HepG2 (cell line): ENCODE measurements around the gene ZPR1. TPM values are rescaled to one million over a fixed set of nuclear protein-coding genes. Genes with fewer than 3 reads are reported as not detected.

Source experiments
- CREB3 ChIP-seq: sonication (generic); formaldehyde crosslinking; IDR thresholded peaks from 2 replicates; pipeline ENCODE4 v1.5.0; 2020; ENCODE audit warnings: missing genetic modification reagents
- HDAC1 ChIP-seq: sonication (generic); formaldehyde crosslinking; IDR thresholded peaks from 2 replicates; pipeline ENCODE4 v1.5.1; 2020; ENCODE audit warnings: mild to moderate bottlenecking, missing genetic modification reagents
- HIVEP1 ChIP-seq: sonication (generic); formaldehyde crosslinking; IDR thresholded peaks from 2 replicates; pipeline ENCODE4 v1.4.0; 2020; ENCODE audit warnings: mild to moderate bottlenecking, missing genetic modification reagents
- HNF4G ChIP-seq, 2 experiments: sonication (generic) in 1 of 2; formaldehyde crosslinking in 1 of 2; IDR thresholded peaks; 2 replicates each; pipeline versions ENCODE4 v1.4.0 to v1.6.1; 2011 to 2020; ENCODE audit warnings: borderline replicate concordance in 2 of 2, low read depth in 2 of 2, mild to moderate bottlenecking in 2 of 2, low read length in 1 of 2, missing genetic modification reagents in 1 of 2, moderate library complexity in 1 of 2
- NFYB ChIP-seq: sonication (generic); formaldehyde crosslinking; IDR thresholded peaks from 2 replicates; pipeline ENCODE4 v1.4.0; 2020; ENCODE audit warnings: missing genetic modification reagents
- PAXIP1 ChIP-seq: sonication (generic); formaldehyde crosslinking; conservative IDR thresholded peaks from 2 replicates; pipeline ENCODE4 v1.4.0; 2020; ENCODE audit warnings: mild to moderate bottlenecking, missing genetic modification reagents, moderate library complexity
- REST ChIP-seq, 2 experiments: IDR thresholded peaks; 2 replicates each; pipeline ENCODE4 v1.6.1; 2011 to 2012; ENCODE audit warnings: low read length in 2 of 2, borderline replicate concordance in 1 of 2, low read depth in 1 of 2, mild to moderate bottlenecking in 1 of 2, moderate library complexity in 1 of 2
- SIN3A ChIP-seq: IDR thresholded peaks from 2 replicates; pipeline ENCODE4 v1.6.1; 2011; ENCODE audit warnings: low read depth, mild to moderate bottlenecking, control low read depth, low read length, borderline replicate concordance
- SKIL ChIP-seq: sonication (generic); formaldehyde crosslinking; IDR thresholded peaks from 2 replicates; pipeline ENCODE4 v1.8.0; 2022; ENCODE audit warnings: missing genetic modification reagents, mild to moderate bottlenecking, moderate library complexity, borderline replicate concordance
- SOX6 ChIP-seq, 2 experiments: fragments of 450-650 bp in 1 of 2; sonication (generic) in 1 of 2; formaldehyde crosslinking in 1 of 2; IDR thresholded peaks; 2 replicates each; pipeline versions ENCODE4 v1.4.0 to v1.6.1; 2017 to 2020; ENCODE audit warnings: antibody characterized with exemption in 1 of 2, mild to moderate bottlenecking in 1 of 2, missing genetic modification reagents in 1 of 2
- ZNF234 ChIP-seq: sonication (generic); formaldehyde crosslinking; conservative IDR thresholded peaks from 2 replicates; pipeline ENCODE4 v1.5.1; 2020; ENCODE audit warnings: mild to moderate bottlenecking, missing genetic modification reagents
- ZNF3 ChIP-seq: IDR thresholded peaks from 2 replicates; pipeline ENCODE4 v1.7.0; 2017; ENCODE audit warnings: inconsistent platforms
- ZNF556 ChIP-seq: sonication (generic); formaldehyde crosslinking; IDR thresholded peaks from 2 replicates; pipeline ENCODE4 v1.4.0; 2020; ENCODE audit warnings: mild to moderate bottlenecking, missing genetic modification reagents, borderline replicate concordance
- ZNF589 ChIP-seq: sonication (generic); formaldehyde crosslinking; conservative IDR thresholded peaks from 2 replicates; pipeline ENCODE4 v1.8.0; 2022; ENCODE audit warnings: mild to moderate bottlenecking, moderate library complexity, missing genetic modification reagents
- ZNF674 ChIP-seq: sonication (generic); formaldehyde crosslinking; IDR thresholded peaks from 2 replicates; pipeline ENCODE4 v1.5.0; 2020; ENCODE audit warnings: low read depth, mild to moderate bottlenecking, missing genetic modification reagents
- polyA plus RNA-seq, 8 experiments: library from polyadenylated mRNA; depleted of rRNA in 3 of 8; stranded (reverse) in 7 of 8; unstranded in 1 of 8; fragments of >200 nt; fragmentation: Illumina TruSeq in 4 of 8; extraction: Trizol in 4 of 8; gene quantifications; 2 replicates each; pipeline versions ENCODE4 v1.2.1 to v1.2.3, GENCODE V29; 2011 to 2016; ENCODE audit warnings: low read depth in 4 of 8, missing spikeins in 1 of 8, mixed read lengths in 1 of 8; ENCODE audit not compliant: insufficient read depth in 1 of 8
- total RNA-seq, 5 experiments: library from RNA; depleted of rRNA; stranded (reverse); fragments of >200 nt; fragmentation: Illumina TruSeq; extraction: Trizol; gene quantifications; 2 replicates each; pipeline ENCODE4 v1.2.3, GENCODE V29; 2016; ENCODE audit warnings: low read depth in 1 of 5

ZPR1 gene
- total and polyA plus RNA-seq, 2 of the 13 experiments (the other 11 are each of a cell fraction or from before 2014, with no cell fraction given): 40.0 to 79.3 TPM

GRCh38 chr11:116792144-116792868 is 4.5 kb upstream of the ZPR1 start (continued):
- TF ChIP-seq REST (IDR thresholded peaks at IDR 0.05; ENCODE audit: borderline replicate concordance in 1 of 2, low read depth in 1 of 2, low read length in 2 of 2): peak in 1 of 2 experiments; percentile 31; a peak in 1 of 4 replicates
- peak; percentile 83 for TF ChIP-seq PAXIP1 (CRISPR knock-in tag)
- no peak for TF ChIP-seq SOX6 (IDR thresholded peaks at IDR 0.05)
- TF ChIP-seq SOX6 (CRISPR knock-in tag; IDR thresholded peaks at IDR 0.05): peak; percentile 76
- TF ChIP-seq SIN3A: peak; percentile 73; the same call in 1 of the 2 replicates
- TF ChIP-seq HDAC1: peak; percentile 55; the same call in 1 of the 2 replicates
- no peak for TF ChIP-seq ZNF674 (CRISPR knock-in tag)
- TF ChIP-seq CREB3 (CRISPR knock-in tag): no peak
- TF ChIP-seq NFYB (CRISPR knock-in tag): peak; percentile 13; the same call in 1 of the 2 replicates
- TF ChIP-seq ZNF3: no peak
- TF ChIP-seq ZNF556 (CRISPR knock-in tag): no peak
- TF ChIP-seq SKIL (CRISPR knock-in tag): peak; percentile 86
- peak; percentile 70 for TF ChIP-seq HIVEP1
- peak; percentile 69; the same call in 1 of the 2 replicates for TF ChIP-seq ZNF589 (CRISPR knock-in tag)
- no peak for TF ChIP-seq ZNF234 (CRISPR knock-in tag)
- TF ChIP-seq HNF4G (IDR thresholded peaks at IDR 0.05; ENCODE audit: borderline replicate concordance, low read depth, low read length): peak; percentile 71
- peak; percentile 20; the same call in 1 of the 2 replicates for TF ChIP-seq HNF4G (CRISPR knock-in tag; IDR thresholded peaks at IDR 0.05; ENCODE audit: borderline replicate concordance, low read depth)
- TF ChIP-seq, all 625 proteins: peak for 191
